Dendritic cell treated with granulocyte-macrophage colony-stimulating factor and Interleukin-4, amounts not matched to agents 40 ng/mL and 50 ng/mL, for 4 days (primary cell): Measurements from ENCODE around the gene TRIM8.

ENCODE experiments used
- H3K27ac Mint-ChIP-seq: one replicate; pipeline ENCODE4 v1.8.0; 2022; ENCODE audit warnings: mild to moderate bottlenecking, mixed read lengths
- H3K27me3 Mint-ChIP-seq: one replicate; pipeline ENCODE4 v1.8.0; 2022; ENCODE audit warnings: mild to moderate bottlenecking, mixed read lengths
- H3K36me3 Mint-ChIP-seq: one replicate; pipeline ENCODE4 v1.8.0; 2022; ENCODE audit warnings: low read depth, mixed read lengths
- H3K4me1 Mint-ChIP-seq: one replicate; pipeline ENCODE4 v1.8.0; 2022; ENCODE audit warnings: low read depth, mixed read lengths
- H3K4me3 Mint-ChIP-seq: one replicate; pipeline ENCODE4 v1.8.0; 2022; ENCODE audit warnings: mild to moderate bottlenecking, moderate library complexity, mixed read lengths
- H3K9me3 Mint-ChIP-seq: one replicate; pipeline ENCODE4 v1.8.0; 2022; ENCODE audit warnings: mixed read lengths
- intact Hi-C: fragments of 100-400 bp; cut with micrococcal nuclease; formaldehyde crosslinking; loops from one replicate; pipeline ENCODE4 v1.15.0; 2022

The TRIM8 gene

DNA sequence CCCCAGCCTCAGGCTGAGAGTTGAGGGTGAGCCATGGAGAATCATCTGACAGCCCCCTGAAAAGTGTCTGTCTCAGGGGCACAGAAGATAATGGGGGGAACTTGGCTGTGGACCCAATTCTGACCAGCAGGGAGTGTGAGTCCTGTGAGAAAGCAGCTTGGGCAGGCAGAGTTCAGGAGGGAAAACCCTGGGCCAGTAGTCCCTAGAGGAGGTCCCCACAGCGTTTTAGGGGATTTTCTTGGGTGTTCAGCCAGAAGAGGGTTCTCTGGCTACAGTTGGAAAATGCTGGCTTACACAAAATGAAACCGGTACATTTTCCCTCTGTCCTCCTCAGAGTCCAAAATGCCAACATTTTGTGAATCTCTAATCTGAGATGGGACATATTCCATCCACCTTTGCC, 35.8 kb upstream of the TRIM8 start:
- Mint-ChIP-seq H3K27ac (no peak overlapping the region), H3K27me3 (no peaks in the 10 kb centered on the region), H3K4me1 (peaks cover 12% of the 10 kb centered on the region), H3K4me3 (no peak overlapping the region), H3K36me3 (peaks cover 100% of the 10 kb centered on the region), H3K9me3 (no peaks in the 10 kb centered on the region)
- intact Hi-C loops: no loop called here

GRCh38 chr10:102610441-102610887, 33.8 kb upstream of the TRIM8 start:
- no peaks in the 10 kb centered on the region for H3K9me3 Mint-ChIP-seq
- H3K27ac Mint-ChIP-seq: no peak overlapping the region
- H3K36me3 Mint-ChIP-seq: peaks cover 99% of the 10 kb centered on the region
- intact Hi-C loops: no loop called here
- H3K4me1 Mint-ChIP-seq: peaks cover 5% of the 10 kb centered on the region
- H3K4me3 Mint-ChIP-seq: no peak overlapping the region
- no peaks in the 10 kb centered on the region for H3K27me3 Mint-ChIP-seq

GRCh38 chr10:102611514-102612087, 32.7 kb upstream of the TRIM8 start:
- peaks cover 12% of the 10 kb centered on the region for H3K4me1 Mint-ChIP-seq
- no peak overlapping the region for H3K27ac Mint-ChIP-seq

DNA sequence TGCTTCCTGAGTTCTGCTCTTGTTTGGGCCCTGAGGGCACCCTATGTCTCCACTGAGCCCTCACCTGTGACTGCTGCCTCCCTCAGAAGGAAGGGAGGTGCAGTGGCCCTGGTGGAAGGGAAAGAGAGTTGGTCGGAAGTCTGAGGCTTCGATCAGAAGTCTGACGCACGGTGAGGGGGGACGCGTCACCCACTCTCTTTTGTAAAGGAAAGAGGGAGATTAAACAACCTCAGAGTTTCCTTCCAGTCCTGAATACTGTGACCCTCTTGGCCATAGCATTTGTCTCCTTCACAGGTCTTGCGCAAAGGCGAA, 31.4 kb upstream of the TRIM8 start:
- intact Hi-C loops: no loop called here

More at GRCh38 chr10:102611514-102612087, 32.7 kb upstream of the TRIM8 start:
- Mint-ChIP-seq H3K4me3 (no peak overlapping the region), H3K27me3 (no peaks in the 10 kb centered on the region), H3K36me3 (peaks cover 99% of the 10 kb centered on the region), H3K9me3 (no peaks in the 10 kb centered on the region)
- intact Hi-C loops: no loop called here

GRCh38 chr10:102613286-102613685, 31.0 kb upstream of the TRIM8 start:
- Mint-ChIP-seq H3K4me3 (no peak overlapping the region), H3K27ac (no peak overlapping the region), H3K9me3 (no peaks in the 10 kb centered on the region), H3K27me3 (no peaks in the 10 kb centered on the region), H3K4me1 (peaks cover 12% of the 10 kb centered on the region), H3K36me3 (peaks cover 99% of the 10 kb centered on the region)
- intact Hi-C loops: no loop called here

More for the DNA sequence above, 31.4 kb upstream of the TRIM8 start:
- Mint-ChIP-seq H3K4me3 (no peak overlapping the region), H3K27ac (no peak overlapping the region), H3K4me1 (peaks cover 12% of the 10 kb centered on the region), H3K27me3 (no peaks in the 10 kb centered on the region), H3K9me3 (no peaks in the 10 kb centered on the region), H3K36me3 (peaks cover 99% of the 10 kb centered on the region)

GRCh38 chr10:102613785-102614184, 30.5 kb upstream of the TRIM8 start:
- H3K4me3 Mint-ChIP-seq: no peak overlapping the region
- H3K27me3 Mint-ChIP-seq: no peaks in the 10 kb centered on the region
- no peaks in the 10 kb centered on the region for H3K9me3 Mint-ChIP-seq
- H3K4me1 Mint-ChIP-seq: peaks cover 12% of the 10 kb centered on the region
- intact Hi-C loops: no loop called here
- peaks cover 99% of the 10 kb centered on the region for H3K36me3 Mint-ChIP-seq
- H3K27ac Mint-ChIP-seq: no peak overlapping the region

GRCh38 chr10:102614888-102615287, 29.4 kb upstream of the TRIM8 start:
- H3K4me1 Mint-ChIP-seq: peaks cover 12% of the 10 kb centered on the region
- H3K4me3 Mint-ChIP-seq: no peak overlapping the region
- H3K27me3 Mint-ChIP-seq: no peaks in the 10 kb centered on the region
- no peak overlapping the region for H3K27ac Mint-ChIP-seq
- intact Hi-C loops: no loop called here
- H3K9me3 Mint-ChIP-seq: no peaks in the 10 kb centered on the region
- peaks cover 99% of the 10 kb centered on the region for H3K36me3 Mint-ChIP-seq

DNA sequence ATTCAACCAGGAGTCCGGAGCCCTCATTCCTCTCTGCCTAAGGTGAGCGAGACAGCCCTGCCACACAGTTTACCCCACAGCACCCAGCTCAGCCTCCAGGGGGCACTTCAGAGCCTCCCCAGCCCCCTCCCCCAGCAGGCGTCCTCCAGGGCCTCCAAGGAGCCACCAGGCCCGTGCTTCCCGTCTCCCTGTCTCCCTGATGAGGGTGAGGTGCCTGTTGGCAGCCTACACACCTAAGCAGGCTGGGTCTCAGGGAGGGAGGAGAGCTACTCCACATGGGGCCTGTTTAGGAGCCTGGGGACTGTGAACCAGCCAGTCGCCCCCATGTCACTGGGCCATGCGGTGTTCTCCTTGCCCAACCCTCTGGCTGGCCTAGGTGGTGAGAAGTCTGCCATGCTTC, 28.9 kb upstream of the TRIM8 start:
- Mint-ChIP-seq H3K27ac (no peak overlapping the region), H3K4me1 (peaks cover 12% of the 10 kb centered on the region), H3K36me3 (peaks cover 99% of the 10 kb centered on the region), H3K27me3 (no peaks in the 10 kb centered on the region), H3K4me3 (no peak overlapping the region), H3K9me3 (no peaks in the 10 kb centered on the region)
- intact Hi-C loops: no loop called here

DNA sequence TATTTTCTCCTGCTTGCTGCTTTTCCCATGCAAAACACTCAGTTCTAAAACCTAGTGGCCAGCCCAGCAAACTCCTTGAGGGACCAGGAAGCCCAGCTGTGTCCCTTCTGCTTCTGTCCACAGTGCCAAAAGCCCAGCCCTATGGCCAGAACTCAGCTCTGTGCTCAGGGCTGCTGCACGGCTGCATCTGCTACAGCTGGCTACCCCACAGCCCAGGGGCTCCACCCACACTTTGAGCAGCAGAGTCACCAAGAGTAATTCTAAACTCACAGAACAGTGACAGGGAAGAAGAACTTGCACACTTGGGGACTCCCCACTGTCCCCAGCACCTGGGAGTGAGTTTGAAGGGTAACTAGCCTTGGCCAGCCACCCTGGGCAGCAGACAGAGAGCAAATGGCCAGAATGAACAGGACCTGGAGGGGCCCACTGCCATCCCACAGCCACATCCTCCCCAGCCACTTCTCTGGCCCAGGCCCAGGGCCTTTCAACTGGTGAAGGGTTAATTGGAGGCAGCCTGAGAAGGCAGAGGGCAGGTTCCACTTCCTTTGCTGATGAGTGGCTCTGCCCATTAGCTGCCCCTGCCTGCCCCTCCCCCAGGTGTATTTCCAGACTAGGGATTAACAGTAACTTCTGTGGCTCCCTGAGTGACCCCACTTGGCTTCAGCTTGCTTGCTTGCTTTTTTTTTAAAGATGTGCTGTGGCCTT, 28.1 kb upstream of the TRIM8 start:
- no peak overlapping the region for H3K4me3 Mint-ChIP-seq
- H3K27me3 Mint-ChIP-seq: no peaks in the 10 kb centered on the region
- H3K9me3 Mint-ChIP-seq: no peaks in the 10 kb centered on the region
- H3K36me3 Mint-ChIP-seq: peaks cover 99% of the 10 kb centered on the region
- intact Hi-C loops: no loop called here
- H3K4me1 Mint-ChIP-seq: peaks cover 12% of the 10 kb centered on the region
- H3K27ac Mint-ChIP-seq: no peak overlapping the region

- intact Hi-C loops: no loop called here
- no peaks in the 10 kb centered on the region for H3K27me3 Mint-ChIP-seq
- no peak overlapping the region for H3K27ac Mint-ChIP-seq
- no peaks in the 10 kb centered on the region for H3K9me3 Mint-ChIP-seq
- H3K4me3 Mint-ChIP-seq: no peak overlapping the region
- H3K36me3 Mint-ChIP-seq: peaks cover 99% of the 10 kb centered on the region
- H3K4me1 Mint-ChIP-seq: peaks cover 12% of the 10 kb centered on the region
Measured at GRCh38 chr10:102617041-102617440, 27.2 kb upstream of the TRIM8 start.

GRCh38 chr10:102617816-102618215, 26.5 kb upstream of the TRIM8 start:
- peaks cover 99% of the 10 kb centered on the region for H3K36me3 Mint-ChIP-seq
- peaks cover 12% of the 10 kb centered on the region for H3K4me1 Mint-ChIP-seq
- no peaks in the 10 kb centered on the region for H3K9me3 Mint-ChIP-seq
- H3K27me3 Mint-ChIP-seq: no peaks in the 10 kb centered on the region
- intact Hi-C loops: no loop called here
- H3K27ac Mint-ChIP-seq: no peak overlapping the region
- no peak overlapping the region for H3K4me3 Mint-ChIP-seq

GRCh38 chr10:102619281-102619981, 24.8 kb upstream of the TRIM8 start:
- no peak overlapping the region for H3K27ac Mint-ChIP-seq
- H3K4me3 Mint-ChIP-seq: no peak overlapping the region
- H3K4me1 Mint-ChIP-seq: peaks cover 12% of the 10 kb centered on the region
- H3K27me3 Mint-ChIP-seq: no peaks in the 10 kb centered on the region
- intact Hi-C loops: no loop called here
- H3K9me3 Mint-ChIP-seq: no peaks in the 10 kb centered on the region
- H3K36me3 Mint-ChIP-seq: peaks cover 99% of the 10 kb centered on the region

DNA sequence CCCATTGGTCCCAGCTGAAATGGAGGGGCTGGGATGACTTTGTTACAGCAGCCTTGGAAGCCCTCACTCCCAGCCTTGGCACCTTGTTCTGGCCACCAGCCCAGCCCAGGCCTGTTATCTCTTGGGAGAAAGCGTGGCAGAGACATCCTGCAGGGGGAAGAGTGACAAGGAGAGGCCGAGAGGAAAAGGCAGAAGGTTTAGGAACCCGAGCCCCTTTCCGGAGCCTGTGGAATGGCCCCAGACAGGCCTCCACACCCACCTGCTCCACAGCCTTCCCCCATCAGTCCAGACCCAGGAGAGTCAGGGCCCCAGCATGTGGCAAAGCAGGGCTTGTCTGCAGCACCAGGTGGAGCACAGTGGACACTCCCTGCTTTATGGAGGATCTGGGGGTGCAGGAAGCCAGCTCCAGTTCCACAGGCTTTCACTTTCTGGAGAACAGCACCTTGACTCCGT, 24.1 kb upstream of the TRIM8 start:
- Mint-ChIP-seq H3K27me3 (no peaks in the 10 kb centered on the region), H3K9me3 (no peaks in the 10 kb centered on the region), H3K4me1 (peaks cover 15% of the 10 kb centered on the region), H3K36me3 (peaks cover 97% of the 10 kb centered on the region), H3K4me3 (no peak overlapping the region), H3K27ac (no peak overlapping the region)
- intact Hi-C loops: no loop called here

- Mint-ChIP-seq H3K36me3 (peaks cover 96% of the 10 kb centered on the region), H3K4me1 (peaks cover 16% of the 10 kb centered on the region), H3K27ac (no peak overlapping the region), H3K4me3 (no peak overlapping the region), H3K27me3 (no peaks in the 10 kb centered on the region), H3K9me3 (no peaks in the 10 kb centered on the region)
- intact Hi-C loops: no loop called here
Measured at GRCh38 chr10:102620591-102621442, 23.5 kb upstream of the TRIM8 start.
